GM20431 (cell line): ENCODE results near the gene ZNF865.
"Not testable (repeated sequence)": the region's sequence is repeated elsewhere in the genome, so short reads cannot be mapped to it uniquely, and the experiment has no call there.

ENCODE experiments used
- in situ Hi-C: fragments of 300-500 bp; cut with MseI, MboI; formaldehyde crosslinking; loops from one replicate; pipeline ENCODE4 v1.15.0; 2020; ENCODE audit warnings: low sequenced_read_pairs; ENCODE audit not compliant: unreplicated experiment

Gene ZNF865

GRCh38 chr19:55605637-55606470, at the start of gene ZNF865:
ZNF865 (plus strand) TSS chr19:55605647; CDS start chr19:55613619, 7,972 bp downstream.
- in situ Hi-C loops, result no loop called here

GRCh38 chr19:55559684-55560083, 45.8 kb upstream of the ZNF865 start:
- in situ Hi-C loops, result no loop called here

- in situ Hi-C loops, result no loop called here
Observed at GRCh38 chr19:55563261-55563690, 42.2 kb upstream of the ZNF865 start.

GRCh38 chr19:55566823-55567222, 38.6 kb upstream of the ZNF865 start:
- in situ Hi-C loops, result no loop called here

GRCh38 chr19:55567708-55568328, 37.6 kb upstream of the ZNF865 start:
- in situ Hi-C loops, result no loop called here

- in situ Hi-C loops, result not testable (repeated sequence)
Observed at GRCh38 chr19:55569477-55569876, 36.0 kb upstream of the ZNF865 start.

- in situ Hi-C loops, result not testable (repeated sequence)
Observed at GRCh38 chr19:55573929-55574328, 31.5 kb upstream of the ZNF865 start.

GRCh38 chr19:55576746-55577145, 28.7 kb upstream of the ZNF865 start:
- in situ Hi-C loops, result no loop called here

- in situ Hi-C loops, result no loop called here
Observed at GRCh38 chr19:55578031-55578760, 27.3 kb upstream of the ZNF865 start.

GRCh38 chr19:55578761-55579747, 26.4 kb upstream of the ZNF865 start:
- in situ Hi-C loops, result no loop called here

GRCh38 chr19:55579766-55580621, 25.5 kb upstream of the ZNF865 start:
- in situ Hi-C loops, result no loop called here

- in situ Hi-C loops, result no loop called here
Observed at GRCh38 chr19:55580628-55581144, 24.8 kb upstream of the ZNF865 start, which contains the start of gene ZNF579. ZNF579 (minus strand) TSS chr19:55580848; CDS start chr19:55579639, 1,209 bp downstream.

GRCh38 chr19:55581145-55581822, 24.2 kb upstream of the ZNF865 start:
- in situ Hi-C loops, result no loop called here

GRCh38 chr19:55581823-55582223, 23.6 kb upstream of the ZNF865 start:
- in situ Hi-C loops, result no loop called here

- in situ Hi-C loops, result not testable (repeated sequence)
Observed at GRCh38 chr19:55582284-55582683, 23.2 kb upstream of the ZNF865 start.

- in situ Hi-C loops, result not testable (repeated sequence)
Observed at GRCh38 chr19:55583897-55584296, 21.6 kb upstream of the ZNF865 start.

GRCh38 chr19:55584871-55585270, 20.6 kb upstream of the ZNF865 start:
- in situ Hi-C loops, result no loop called here
